Upper lobe of right lung (tissue), 1 donor: ENCODE results near the gene TEK. TPM values are rescaled to one million over a fixed set of nuclear protein-coding genes. Genes with fewer than 3 reads are reported as not detected.
"Not testable (repeated sequence)": the region's sequence is repeated elsewhere in the genome, so short reads cannot be mapped to it uniquely, and the experiment has no call there.

Experiments used
- ATAC-seq: fragments of 200-7000 bp; cut with Tn5 transposase; one replicate; pipeline ENCODE4 v1.9.1; 2020; ENCODE audit warnings: mild to moderate bottlenecking, moderate library complexity
- DNase-seq: peaks from one replicate; pipeline ENCODE4 v3.0.0-alpha.2; 2020
- H3K27ac ChIP-seq: fragments of 200-600 bp; one replicate; pipeline ENCODE4 v1.8.0; 2022
- H3K27me3 ChIP-seq: fragments of 200-600 bp; one replicate; pipeline ENCODE4 v1.8.0; 2022; ENCODE audit warnings: mild to moderate bottlenecking
- H3K36me3 ChIP-seq: fragments of 200-600 bp; one replicate; pipeline ENCODE4 v1.8.0; 2022
- H3K4me1 ChIP-seq: fragments of 200-600 bp; one replicate; pipeline ENCODE4 v1.8.0; 2022
- H3K4me3 ChIP-seq: fragments of 200-600 bp; one replicate; pipeline ENCODE4 v1.8.0; 2022; ENCODE audit warnings: mild to moderate bottlenecking
- H3K9me3 ChIP-seq: fragments of 200-600 bp; one replicate; pipeline ENCODE4 v1.8.0; 2022
- intact Hi-C: fragments of 100-400 bp; cut with DNase I; formaldehyde crosslinking; loops from one replicate; pipeline ENCODE4 v1.11.0; 2022
- total RNA-seq: library from RNA; stranded (reverse); fragmentation: NEBNext Ultra II Directional; extraction: Animal tissue kit (Norgen Biotek cat#: 25700); gene quantifications from one replicate; pipeline ENCODE4 v1.2.1, GENCODE V29; 2021
- TF ChIP-seq, protein P1 (sequence below): fragments of 200-600 bp; IDR thresholded peaks from one replicate; pipeline ENCODE4 v1.8.0; 2022; ENCODE audit warnings: antibody characterized with exemption
- donor health status: DM: no; HTN: yes; CAD: no; lungs with severe emphysema.

The TEK gene
- total RNA-seq, 1 donor from 2014 or later: 65.6 TPM

- DNase-seq (no peak), ATAC-seq (no peak)
- H3K27me3 ChIP-seq: no peaks in the 10 kb centered on the region
- H3K4me1 ChIP-seq: no peaks in the 10 kb centered on the region
- H3K4me3 ChIP-seq: no peak overlapping the region
- H3K27ac ChIP-seq: no peak overlapping the region
- TF ChIP-seq, protein P1, sequence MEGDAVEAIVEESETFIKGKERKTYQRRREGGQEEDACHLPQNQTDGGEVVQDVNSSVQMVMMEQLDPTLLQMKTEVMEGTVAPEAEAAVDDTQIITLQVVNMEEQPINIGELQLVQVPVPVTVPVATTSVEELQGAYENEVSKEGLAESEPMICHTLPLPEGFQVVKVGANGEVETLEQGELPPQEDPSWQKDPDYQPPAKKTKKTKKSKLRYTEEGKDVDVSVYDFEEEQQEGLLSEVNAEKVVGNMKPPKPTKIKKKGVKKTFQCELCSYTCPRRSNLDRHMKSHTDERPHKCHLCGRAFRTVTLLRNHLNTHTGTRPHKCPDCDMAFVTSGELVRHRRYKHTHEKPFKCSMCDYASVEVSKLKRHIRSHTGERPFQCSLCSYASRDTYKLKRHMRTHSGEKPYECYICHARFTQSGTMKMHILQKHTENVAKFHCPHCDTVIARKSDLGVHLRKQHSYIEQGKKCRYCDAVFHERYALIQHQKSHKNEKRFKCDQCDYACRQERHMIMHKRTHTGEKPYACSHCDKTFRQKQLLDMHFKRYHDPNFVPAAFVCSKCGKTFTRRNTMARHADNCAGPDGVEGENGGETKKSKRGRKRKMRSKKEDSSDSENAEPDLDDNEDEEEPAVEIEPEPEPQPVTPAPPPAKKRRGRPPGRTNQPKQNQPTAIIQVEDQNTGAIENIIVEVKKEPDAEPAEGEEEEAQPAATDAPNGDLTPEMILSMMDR: no peak
- no peaks in the 10 kb centered on the region for H3K36me3 ChIP-seq
- H3K9me3 ChIP-seq: no peaks in the 10 kb centered on the region
- intact Hi-C loops: no loop called here
Observed at GRCh38 chr9:27206041-27206440, 97.0 kb downstream of the TEK start.

- Histone ChIP-seq H3K4me1 (no peaks in the 10 kb centered on the region), H3K36me3 (no peaks in the 10 kb centered on the region), H3K4me3 (no peak overlapping the region), H3K27me3 (no peaks in the 10 kb centered on the region), H3K9me3 (no peaks in the 10 kb centered on the region), H3K27ac (no peak overlapping the region)
- no peak for DNase-seq
- TF ChIP-seq, protein P1: no peak
- intact Hi-C loops: no loop called here
- no peak for ATAC-seq
Observed at GRCh38 chr9:27209034-27209433, 100.0 kb downstream of the TEK start.

GRCh38 chr9:27210588-27210987 is 101.6 kb downstream of the TEK start:
- intact Hi-C loops: no loop called here
- no peaks in the 10 kb centered on the region for H3K36me3 ChIP-seq
- DNase-seq: no peak
- H3K4me1 ChIP-seq: no peaks in the 10 kb centered on the region
- no peaks in the 10 kb centered on the region for H3K9me3 ChIP-seq
- no peaks in the 10 kb centered on the region for H3K27me3 ChIP-seq
- no peak overlapping the region for H3K4me3 ChIP-seq
- TF ChIP-seq, protein P1: no peak
- H3K27ac ChIP-seq: no peak overlapping the region
- no peak for ATAC-seq

GRCh38 chr9:27212191-27212590 is 103.2 kb downstream of the TEK start:
- Histone ChIP-seq H3K4me3 (no peak overlapping the region), H3K27ac (no peak overlapping the region), H3K4me1 (no peaks in the 10 kb centered on the region), H3K9me3 (no peaks in the 10 kb centered on the region), H3K36me3 (no peaks in the 10 kb centered on the region), H3K27me3 (no peaks in the 10 kb centered on the region)
- TF ChIP-seq, protein P1: no peak
- ATAC-seq (peak; percentile 53), DNase-seq (no peak)
- intact Hi-C loops: no loop called here

- H3K27me3 ChIP-seq: no peaks in the 10 kb centered on the region
- peak; percentile 23 for ATAC-seq
- intact Hi-C loops: no loop called here
- no peak overlapping the region for H3K4me3 ChIP-seq
- no peaks in the 10 kb centered on the region for H3K9me3 ChIP-seq
- H3K4me1 ChIP-seq: no peaks in the 10 kb centered on the region
- TF ChIP-seq, protein P1: no peak
- no peaks in the 10 kb centered on the region for H3K36me3 ChIP-seq
- H3K27ac ChIP-seq: no peak overlapping the region
- no peak for DNase-seq
Observed at GRCh38 chr9:27212621-27213020, 103.6 kb downstream of the TEK start.

GRCh38 chr9:27227192-27227591 is 118.2 kb downstream of the TEK start:
- Histone ChIP-seq H3K27me3 (no peaks in the 10 kb centered on the region), H3K4me1 (no peaks in the 10 kb centered on the region), H3K36me3 (no peaks in the 10 kb centered on the region), H3K4me3 (no peak overlapping the region), H3K27ac (no peak overlapping the region), H3K9me3 (no peaks in the 10 kb centered on the region)
- ATAC-seq: no peak
- intact Hi-C loops: no loop called here
- DNase-seq: no peak
- TF ChIP-seq, protein P1: no peak

DNA sequence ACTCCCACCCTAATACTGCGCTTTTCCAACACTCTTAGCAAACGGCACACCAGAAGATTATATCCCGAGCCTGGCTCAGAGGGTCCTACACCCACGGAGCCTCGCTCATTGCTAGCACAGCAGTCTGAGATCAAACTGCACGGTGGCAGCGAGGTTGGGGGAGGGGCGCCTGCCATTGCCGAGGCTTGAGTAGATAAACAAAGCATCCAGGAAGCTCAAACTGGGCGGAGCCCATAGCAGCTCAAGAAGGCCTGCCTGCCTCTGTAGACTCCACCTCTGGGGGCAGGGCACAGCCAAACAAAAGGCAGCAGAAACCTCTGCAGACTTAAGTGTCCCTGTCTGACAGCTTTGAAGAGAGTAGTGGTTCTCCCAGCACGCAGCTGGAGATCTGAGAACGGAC is 130.6 kb downstream of the TEK start:
- H3K4me3 ChIP-seq, DNase-seq, intact Hi-C loops, ATAC-seq, H3K27ac ChIP-seq, H3K27me3 ChIP-seq, H3K4me1 ChIP-seq, H3K36me3 ChIP-seq, H3K9me3 ChIP-seq: not testable (repeated sequence)
